Hepatocyte (in vitro differentiated cells): ENCODE measurements around the gene INHBE.

Source experiments
- CTCF ChIP-seq: fragments of 200-600 bp; sonication (generic); IDR thresholded peaks from 2 replicates; pipeline ENCODE4 v1.5.1; 2016; ENCODE audit warnings: antibody characterized with exemption, mild to moderate bottlenecking; ENCODE audit not compliant: poor library complexity
- EZH2 ChIP-seq: fragments of 200-600 bp; sonication (generic); IDR thresholded peaks from 2 replicates; pipeline ENCODE4 v1.6.1; 2016; ENCODE audit warnings: antibody characterized with exemption, mild to moderate bottlenecking, borderline replicate concordance

- TF ChIP-seq CTCF: no peak
- TF ChIP-seq EZH2: no peak
Measured at GRCh38 chr12:57428965-57429364, 26.1 kb upstream of the INHBE start.
